Activated CD8-positive, alpha-beta T cell treated with anti-CD3 and anti-CD28 coated beads for 36 hours (primary cell): ENCODE results near the gene ITGA8. TPM values are rescaled to one million over a fixed set of nuclear protein-coding genes. Genes with fewer than 3 reads are reported as not detected.
A peak's percentile ranks its signal among the peaks of the same experiment; 100 is the strongest.

Experiments
- ATAC-seq: fragments of 200-7000 bp; cut with Tn5 transposase; one replicate; pipeline ENCODE4 v1.10.0; 2021; ENCODE audit warnings: mild to moderate bottlenecking, moderate library complexity
- CTCF ChIA-PET: fragments of 350-600 bp; sonication (Branson Sonifier 250); formaldehyde crosslinking; loops from one replicate; lab custom pipeline; 2021; ENCODE audit warnings: antibody characterized with exemption; lab: Charles Lee
- POLR2A ChIA-PET: fragments of 350-600 bp; sonication (Branson Sonifier 250); formaldehyde crosslinking; loops from one replicate; lab custom pipeline; 2021; ENCODE audit warnings: antibody characterized with exemption; lab: Charles Lee
- DNase-seq: peaks from one replicate; pipeline ENCODE4 v3.0.0-alpha.2; 2020
- H3K27ac Mint-ChIP-seq: one replicate; pipeline ENCODE4 v1.8.0; 2021; ENCODE audit warnings: mild to moderate bottlenecking, mixed read lengths
- H3K27me3 Mint-ChIP-seq: one replicate; pipeline ENCODE4 v1.8.0; 2021; ENCODE audit warnings: mixed read lengths
- H3K36me3 Mint-ChIP-seq: one replicate; pipeline ENCODE4 v1.8.0; 2021; ENCODE audit warnings: low read depth, mixed read lengths
- H3K4me1 Mint-ChIP-seq: one replicate; pipeline ENCODE4 v1.8.0; 2021; ENCODE audit warnings: low read depth, mixed read lengths
- H3K4me3 Mint-ChIP-seq: one replicate; pipeline ENCODE4 v1.8.0; 2021; ENCODE audit warnings: mild to moderate bottlenecking, moderate library complexity, mixed read lengths
- H3K9me3 Mint-ChIP-seq: one replicate; pipeline ENCODE4 v1.8.0; 2021; ENCODE audit warnings: mixed read lengths
- CTCF ChIP-seq: fragments of 200-600 bp; IDR thresholded peaks from one replicate; pipeline ENCODE4 v1.8.0; 2022; ENCODE audit warnings: antibody characterized with exemption, mild to moderate bottlenecking
- intact Hi-C: fragments of 100-400 bp; cut with micrococcal nuclease; formaldehyde crosslinking; loops from one replicate; pipeline ENCODE4 v1.10.0; 2022
- total RNA-seq, 2 experiments: library from RNA; stranded (reverse); gene quantifications; one replicate each; pipeline ENCODE4 v1.2.3, GENCODE V29; 2021

The ITGA8 gene
- total RNA-seq, 2 experiments from 2014 or later: not detected

GRCh38 chr10:15516256-15517085 lies 203.3 kb downstream of the ITGA8 start:
- intact Hi-C loops: no loop called here
- Mint-ChIP-seq H3K4me1 (no peaks in the 10 kb centered on the region), H3K27ac (no peak overlapping the region), H3K36me3 (no peaks in the 10 kb centered on the region), H3K9me3 (no peaks in the 10 kb centered on the region), H3K4me3 (no peak overlapping the region), H3K27me3 (peaks cover 7% of the 10 kb centered on the region)
- CTCF ChIA-PET: interaction anchor here (1.2 kb wide), 1 partner anchor 83 kb away, joined by 5 read pairs; no protein-coding TSS in a partner anchor
- DNase-seq (no peak), ATAC-seq (no peak)
- POLR2A ChIA-PET: no interaction called here
- no peak for TF ChIP-seq CTCF

GRCh38 chr10:15515202-15515601 lies 204.5 kb downstream of the ITGA8 start:
- Mint-ChIP-seq H3K27ac (no peak overlapping the region), H3K36me3 (no peaks in the 10 kb centered on the region), H3K9me3 (no peaks in the 10 kb centered on the region), H3K4me3 (no peak overlapping the region), H3K4me1 (no peaks in the 10 kb centered on the region), H3K27me3 (peaks cover 7% of the 10 kb centered on the region)
- ChIA-PET CTCF (no interaction called here), POLR2A (no interaction called here)
- no peak for TF ChIP-seq CTCF
- ATAC-seq (no peak), DNase-seq (no peak)
- intact Hi-C loops: no loop called here

DNA sequence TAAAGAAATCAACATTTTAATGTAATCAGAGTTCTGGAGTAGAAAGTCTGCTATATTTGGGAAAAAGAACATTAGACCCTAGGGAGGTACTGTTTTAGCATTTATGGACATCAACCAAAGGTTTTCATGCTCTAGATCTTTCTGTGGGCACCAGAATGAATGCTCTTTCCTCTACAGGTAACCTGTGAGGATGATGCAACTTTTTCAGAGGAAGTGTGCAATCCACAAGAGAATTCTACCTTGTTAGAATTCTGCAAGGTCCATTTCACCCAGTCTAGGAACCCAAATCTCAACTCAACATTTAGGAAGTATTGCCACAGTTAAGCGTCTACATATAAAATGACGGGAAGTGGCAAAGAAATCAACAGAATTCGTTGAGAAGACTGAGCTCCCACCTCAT lies 208.8 kb downstream of the ITGA8 start:
- ATAC-seq (no peak), DNase-seq (no peak)
- TF ChIP-seq CTCF: no peak
- no peaks in the 10 kb centered on the region for H3K36me3 Mint-ChIP-seq
- no peaks in the 10 kb centered on the region for H3K9me3 Mint-ChIP-seq
- intact Hi-C loops: no loop called here
- ChIA-PET CTCF (no interaction called here), POLR2A (no interaction called here)
- no peaks in the 10 kb centered on the region for H3K4me1 Mint-ChIP-seq
- no peak overlapping the region for H3K4me3 Mint-ChIP-seq
- H3K27me3 Mint-ChIP-seq: peaks cover 15% of the 10 kb centered on the region
- H3K27ac Mint-ChIP-seq: no peak overlapping the region

- no peaks in the 10 kb centered on the region for H3K4me1 Mint-ChIP-seq
- ATAC-seq: no peak
- H3K27me3 Mint-ChIP-seq: peaks cover 24% of the 10 kb centered on the region
- CTCF ChIA-PET: no interaction called here
- no peaks in the 10 kb centered on the region for H3K36me3 Mint-ChIP-seq
- no peak for TF ChIP-seq CTCF
- no peaks in the 10 kb centered on the region for H3K9me3 Mint-ChIP-seq
- no peak for DNase-seq
- intact Hi-C loops: no loop called here
- no peak overlapping the region for H3K27ac Mint-ChIP-seq
- POLR2A ChIA-PET: no interaction called here
- H3K4me3 Mint-ChIP-seq: no peak overlapping the region
Observed at GRCh38 chr10:15505329-15505728, 214.4 kb downstream of the ITGA8 start.

- POLR2A ChIA-PET: no interaction called here
- Mint-ChIP-seq H3K36me3 (no peaks in the 10 kb centered on the region), H3K27me3 (peaks cover 30% of the 10 kb centered on the region), H3K9me3 (no peaks in the 10 kb centered on the region), H3K4me3 (no peak overlapping the region), H3K4me1 (no peaks in the 10 kb centered on the region), H3K27ac (no peak overlapping the region)
- CTCF ChIA-PET: no interaction called here
- no peak for TF ChIP-seq CTCF
- peak; percentile 24 for ATAC-seq
- DNase-seq: peak; percentile 7
- intact Hi-C loops: no loop called here
Observed at GRCh38 chr10:15504101-15504840, 215.5 kb downstream of the ITGA8 start.
